Endothelial cell of hepatic sinusoid (primary cell): Measurements from ENCODE around the gene FRMD7.
"Not testable (repeated sequence)": the region's sequence is repeated elsewhere in the genome, so short reads cannot be mapped to it uniquely, and the experiment has no call there.

Experiments used
- in situ Hi-C: cut with HindIII; loops from 2 replicates; pipeline ENCODE4 v1.10.0; 2017; ENCODE audit warnings: low sequenced_read_pairs

FRMD7 gene

DNA sequence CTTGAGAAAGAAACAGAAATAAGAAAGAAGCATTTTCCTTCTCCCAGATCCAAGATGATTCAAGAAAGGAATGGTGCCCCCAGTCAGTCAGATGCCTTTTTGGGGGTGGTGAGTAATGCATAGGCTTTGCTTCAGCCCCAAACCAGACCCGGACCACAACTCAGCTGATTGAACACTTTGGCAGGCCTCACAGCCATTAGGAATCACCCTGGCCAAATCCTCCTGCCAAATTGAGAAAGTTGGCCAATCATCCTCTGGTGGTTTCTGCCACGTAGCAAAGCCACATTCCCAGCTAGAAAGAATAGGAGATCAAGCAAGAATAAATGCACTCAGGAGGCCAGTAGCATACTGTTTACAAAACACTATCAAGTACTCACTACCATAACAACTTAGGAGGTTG lies 33.7 kb downstream of the FRMD7 start:
- in situ Hi-C loops, result no loop called here

DNA sequence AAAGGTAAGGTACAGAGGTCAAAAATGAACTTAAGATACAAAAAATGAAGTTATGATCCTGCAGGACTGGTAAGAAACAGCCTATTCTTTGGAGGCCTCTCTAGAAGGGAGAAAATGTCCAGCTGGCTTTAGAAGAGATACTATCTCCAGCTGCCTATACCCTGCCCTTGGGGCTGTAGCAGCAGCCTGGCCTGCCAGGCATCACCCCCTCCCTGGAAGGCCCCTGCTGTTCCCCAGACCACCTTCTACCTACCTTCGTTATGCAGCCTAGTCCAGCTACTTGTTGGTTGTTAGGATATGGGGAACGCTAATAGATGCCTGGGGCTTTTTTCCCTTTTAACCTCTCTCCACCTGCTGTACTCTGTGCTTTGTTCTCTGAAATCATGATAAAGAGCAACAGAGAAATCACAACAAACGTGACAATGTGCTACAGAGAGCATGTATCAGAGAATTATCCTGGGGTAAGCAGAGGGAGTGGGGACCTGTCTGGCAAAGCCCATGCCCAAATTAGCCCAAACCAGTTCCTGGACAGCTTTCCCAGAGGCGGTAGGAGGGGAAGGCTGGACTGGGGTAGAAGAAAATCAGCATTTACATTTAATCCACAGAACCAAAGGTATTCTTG lies 34.5 kb downstream of the FRMD7 start:
- in situ Hi-C loops, result no loop called here

DNA sequence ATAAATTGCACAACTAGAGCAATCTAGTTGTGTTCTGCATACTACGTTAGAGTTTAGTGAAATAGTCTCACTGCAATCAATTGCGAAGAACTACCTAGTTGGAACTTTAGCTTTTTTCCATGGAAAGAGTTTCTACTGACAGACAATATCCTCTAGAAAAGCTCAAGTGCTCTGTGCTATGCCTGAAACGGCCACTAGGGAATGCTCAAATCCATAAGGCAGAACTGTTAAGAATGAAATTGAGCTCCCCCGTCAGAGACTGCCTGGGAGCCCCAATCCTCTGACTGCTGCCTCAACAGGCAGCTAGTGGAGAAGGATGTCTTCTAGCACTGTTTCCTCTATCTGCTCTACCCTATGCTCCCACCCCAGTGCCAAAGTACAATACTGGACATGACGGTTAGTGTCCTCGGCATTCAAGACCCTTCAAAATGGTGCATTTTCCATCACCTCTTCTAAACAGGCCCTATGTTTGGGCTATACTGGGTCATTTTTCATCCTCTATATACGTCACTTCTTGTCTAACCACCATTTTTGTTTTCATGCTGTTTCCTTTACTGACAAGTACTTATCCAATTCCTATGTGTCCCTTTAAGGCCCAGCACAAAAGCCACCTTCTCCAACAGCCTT lies 35.3 kb downstream of the FRMD7 start:
- in situ Hi-C loops, result no loop called here

DNA sequence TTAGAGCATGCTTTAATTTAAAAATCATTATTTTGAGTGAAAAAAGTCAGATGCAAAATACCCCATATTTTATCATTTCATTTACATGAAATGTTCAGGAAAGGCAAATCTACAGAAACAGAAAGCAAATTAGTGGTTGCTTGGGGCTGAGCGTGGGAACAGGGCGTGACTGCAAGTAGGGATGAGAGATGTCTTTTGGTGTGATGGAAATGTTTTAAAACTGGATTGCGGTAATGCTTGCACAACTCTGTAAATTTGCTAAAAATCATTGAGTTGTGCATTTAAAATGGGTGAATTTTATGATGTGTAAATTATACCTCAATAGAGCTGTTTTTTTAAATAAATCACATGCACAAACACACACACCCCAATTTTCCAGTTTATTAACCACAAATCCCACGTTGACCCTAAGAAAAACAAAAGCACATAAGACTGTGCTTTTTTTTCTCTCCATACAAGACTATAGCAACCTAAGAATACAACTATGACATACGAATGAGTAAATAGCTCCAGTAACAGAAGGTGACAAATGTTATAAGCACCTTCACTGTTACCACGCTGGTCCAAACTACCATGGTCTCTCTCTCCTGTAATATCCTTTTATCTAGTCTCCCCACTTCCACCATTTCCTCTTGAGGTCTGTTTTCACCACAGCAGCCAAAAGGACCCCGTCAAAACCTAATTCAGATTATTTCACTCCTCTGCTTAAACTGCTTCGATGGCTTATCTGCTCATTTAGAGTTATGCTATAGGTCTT lies 37.2 kb downstream of the FRMD7 start:
- in situ Hi-C loops, result no loop called here

DNA sequence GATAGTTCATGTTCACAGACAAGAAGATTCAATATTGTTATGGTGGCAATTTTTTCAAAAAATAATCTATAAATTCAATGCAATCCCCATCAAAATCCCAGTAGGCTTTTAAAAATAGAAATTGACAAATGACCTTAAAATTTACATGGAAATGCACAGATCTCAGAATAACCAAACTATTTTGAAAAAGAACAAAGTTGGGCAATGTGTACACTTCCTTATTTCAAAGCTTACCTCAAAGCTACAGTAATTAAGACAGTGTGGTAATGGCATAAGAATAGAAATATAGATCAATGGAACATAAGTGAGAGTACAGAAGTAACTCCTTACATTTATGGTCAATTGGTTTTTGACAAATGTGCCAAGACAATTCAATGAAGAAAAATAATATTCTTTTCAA lies 39.0 kb downstream of the FRMD7 start:
- in situ Hi-C loops, result no loop called here

DNA sequence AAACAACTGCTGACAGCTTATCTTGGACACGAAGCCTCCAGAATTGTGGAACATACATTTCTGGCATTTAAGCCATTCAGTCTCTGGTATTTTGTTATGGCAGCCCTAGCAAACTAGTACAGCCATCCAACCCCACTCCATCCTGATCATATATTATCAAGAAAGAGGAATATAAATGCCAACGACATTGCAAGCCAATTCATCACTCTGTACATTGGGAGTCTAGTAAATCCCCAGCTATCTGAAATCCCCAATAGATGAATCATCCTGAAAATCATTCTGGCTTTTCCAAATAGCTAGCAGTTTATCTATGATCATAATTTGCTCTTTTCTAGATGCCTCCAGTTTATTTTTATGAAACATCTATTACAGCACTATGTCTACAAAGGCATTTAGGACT lies 41.1 kb downstream of the FRMD7 start:
- in situ Hi-C loops, result no loop called here

DNA sequence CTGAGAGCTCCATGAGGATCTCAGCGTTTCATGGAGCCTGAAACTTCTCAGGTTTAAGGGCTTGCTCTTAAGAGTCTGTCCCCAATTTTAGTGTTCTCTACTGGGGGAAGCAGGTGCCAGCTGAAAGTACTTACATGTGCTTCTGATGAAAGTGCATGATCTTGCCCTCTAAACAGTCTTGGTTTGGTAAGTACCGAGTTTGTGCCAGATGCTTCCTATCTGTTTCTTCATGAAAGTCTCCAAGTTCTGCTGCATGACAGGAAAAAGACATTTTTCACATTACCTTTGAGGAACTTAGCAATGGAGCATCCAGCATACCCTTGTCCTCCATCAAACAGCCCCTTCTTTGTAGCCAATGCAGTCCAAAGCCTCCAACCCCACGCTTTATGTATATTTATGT lies 42.0 kb downstream of the FRMD7 start:
- in situ Hi-C loops, result no loop called here

DNA sequence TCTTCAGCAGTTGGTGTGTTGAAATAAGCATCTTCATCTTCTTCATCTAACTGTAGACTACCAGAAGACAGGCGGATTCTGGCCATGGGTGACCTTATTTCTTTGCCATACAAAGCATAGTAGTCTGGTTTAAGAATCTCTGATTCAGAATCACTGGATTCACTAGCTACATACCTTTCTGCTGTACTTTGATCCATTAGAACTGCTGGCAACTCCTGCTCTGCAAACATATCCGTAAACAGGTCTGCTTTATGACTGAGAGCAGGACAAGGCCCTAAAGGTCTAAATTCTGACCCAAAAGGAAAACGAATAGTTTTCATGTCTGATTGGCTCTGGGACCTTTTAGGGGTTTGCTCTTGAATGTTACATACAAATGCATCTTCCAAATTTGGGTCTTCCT lies 49.9 kb downstream of the FRMD7 start:
- in situ Hi-C loops, result no loop called here

DNA sequence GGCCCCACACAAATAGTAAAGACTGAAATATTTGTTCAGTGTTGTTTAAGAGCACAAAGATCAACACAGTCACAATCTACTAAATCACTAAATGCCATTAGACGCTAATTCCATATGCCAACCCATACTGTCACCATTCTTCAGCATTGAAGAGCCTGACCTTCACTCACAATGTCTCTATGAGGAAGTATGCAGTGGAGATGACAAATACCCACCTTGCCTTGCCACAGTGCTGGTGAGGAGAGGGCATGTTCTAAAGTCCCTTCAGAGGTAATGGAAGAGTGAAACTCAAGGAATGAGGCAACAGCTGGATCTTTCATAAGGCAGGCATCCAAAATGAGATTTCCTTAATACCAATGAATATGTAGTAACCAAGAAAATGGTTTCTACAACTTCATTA lies 50.4 kb downstream of the FRMD7 start:
- in situ Hi-C loops, result no loop called here

DNA sequence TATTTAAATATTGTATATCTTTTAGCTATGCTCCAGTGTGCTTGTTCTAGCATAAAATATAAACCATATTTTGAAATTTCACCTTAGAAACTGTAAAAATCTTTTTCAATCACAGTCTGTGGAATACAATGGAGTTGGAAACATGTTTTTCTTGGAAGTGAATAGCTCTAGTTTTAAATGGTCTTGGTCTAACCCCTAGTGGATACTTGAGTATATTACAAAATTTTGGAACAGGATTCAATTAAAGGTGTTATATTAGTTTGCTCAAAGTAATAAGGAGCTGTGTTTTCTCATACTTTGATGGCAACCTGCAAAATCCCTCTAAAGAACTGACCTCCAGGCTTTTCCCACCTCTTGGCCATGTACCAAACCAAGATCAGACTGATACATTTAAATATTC lies 56.6 kb downstream of the FRMD7 start:
- in situ Hi-C loops, result no loop called here

DNA sequence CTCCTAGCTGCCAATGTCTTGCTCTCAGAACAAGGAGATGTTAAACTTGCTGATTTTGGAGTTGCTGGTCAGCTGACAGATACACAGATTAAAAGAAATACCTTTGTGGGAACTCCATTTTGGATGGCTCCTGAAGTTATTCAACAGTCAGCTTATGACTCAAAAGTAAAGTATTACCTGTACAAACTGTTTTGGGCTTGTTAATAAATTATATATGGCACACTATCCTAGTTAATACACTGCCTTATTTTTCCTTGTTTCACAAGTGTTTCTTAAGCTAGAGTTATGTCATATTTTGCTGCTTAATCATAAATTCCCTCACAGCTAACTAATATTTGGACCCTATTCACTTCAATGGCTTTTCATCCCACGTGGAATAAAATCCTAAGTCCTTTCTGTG lies 59.4 kb downstream of the FRMD7 start:
- in situ Hi-C loops, result no loop called here

DNA sequence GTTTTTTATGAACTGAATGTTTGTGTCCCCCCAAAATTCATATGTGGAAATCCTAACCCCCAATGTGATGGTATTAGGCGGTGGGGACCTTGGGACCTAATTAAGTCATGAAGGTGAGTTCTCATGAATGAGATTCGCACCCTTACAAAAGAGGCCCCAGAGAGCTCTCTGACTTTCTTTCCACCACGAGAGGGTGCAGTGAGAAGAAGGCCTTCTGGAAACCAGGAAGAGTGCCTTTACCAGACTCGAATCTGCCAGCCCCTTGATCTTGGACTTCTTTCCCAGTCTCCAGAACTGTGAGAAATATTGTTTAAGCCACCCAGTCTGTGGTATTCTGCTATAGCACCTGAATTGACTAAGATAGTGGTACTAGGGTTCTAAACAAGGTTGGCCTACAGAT lies 64.0 kb downstream of the FRMD7 start:
- in situ Hi-C loops, result no loop called here

DNA sequence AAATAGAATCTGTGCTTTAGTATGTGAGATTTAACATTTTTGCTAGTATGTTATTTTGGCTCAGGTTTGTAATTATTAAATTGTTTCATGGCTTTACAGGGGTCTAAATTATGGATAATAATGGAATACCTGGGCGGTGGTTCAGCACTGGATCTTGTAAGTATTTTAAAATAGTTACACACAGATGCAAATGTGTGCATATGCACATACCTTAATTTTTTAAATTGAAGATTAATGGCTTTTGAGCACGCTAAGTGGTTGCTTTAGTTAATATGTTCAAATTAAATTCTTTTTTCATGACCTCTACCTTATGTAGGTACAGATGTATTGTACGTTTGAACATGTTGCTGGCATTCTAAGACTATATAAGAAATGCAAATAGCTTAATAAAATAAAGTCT lies 64.5 kb downstream of the FRMD7 start:
- in situ Hi-C loops, result no loop called here

DNA sequence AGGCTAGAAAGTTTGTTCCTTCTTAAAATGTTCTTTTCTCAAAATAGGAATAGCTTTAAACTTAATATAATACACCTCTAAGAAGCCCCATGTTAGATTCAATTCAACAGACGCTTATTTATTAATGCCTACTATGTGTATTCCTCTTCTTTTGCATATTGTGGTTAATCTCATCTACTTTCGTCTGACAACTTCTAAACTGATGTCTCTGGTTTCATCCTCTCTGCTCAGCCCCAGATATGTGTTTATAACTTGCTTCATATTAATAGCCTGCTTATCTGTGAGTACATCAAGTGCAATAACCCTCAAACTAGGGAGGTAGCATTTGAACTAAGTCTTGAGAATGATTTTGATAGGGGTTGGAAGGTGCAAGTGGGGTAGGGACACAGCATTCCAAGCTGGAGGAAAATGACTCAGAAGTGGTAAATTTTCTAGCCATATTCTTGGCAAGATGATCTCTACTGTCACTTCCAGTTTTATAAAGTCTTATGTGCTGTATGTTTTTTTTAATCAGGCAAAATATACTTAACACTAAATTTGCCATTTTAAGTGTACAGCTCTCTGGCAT lies 67.8 kb downstream of the FRMD7 start:
- in situ Hi-C loops, result no loop called here

DNA sequence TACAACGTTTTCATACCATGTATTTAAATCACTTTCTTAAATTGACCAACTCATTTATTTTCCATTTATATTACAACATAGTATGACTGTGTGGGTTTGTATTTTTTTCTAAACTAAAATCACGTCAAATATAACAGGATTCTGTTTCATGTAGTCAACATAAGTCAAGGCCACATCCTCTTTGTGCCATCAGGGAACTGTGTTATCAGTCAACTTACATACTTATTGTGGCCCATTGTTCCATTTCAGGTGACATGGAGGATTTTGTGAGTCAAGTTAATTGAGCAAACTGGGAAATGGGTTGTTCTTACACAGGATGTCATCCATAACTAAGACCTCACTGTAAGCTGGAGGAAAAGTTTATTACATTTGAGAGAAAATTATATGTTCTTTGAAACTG lies 68.8 kb downstream of the FRMD7 start:
- in situ Hi-C loops, result no loop called here

DNA sequence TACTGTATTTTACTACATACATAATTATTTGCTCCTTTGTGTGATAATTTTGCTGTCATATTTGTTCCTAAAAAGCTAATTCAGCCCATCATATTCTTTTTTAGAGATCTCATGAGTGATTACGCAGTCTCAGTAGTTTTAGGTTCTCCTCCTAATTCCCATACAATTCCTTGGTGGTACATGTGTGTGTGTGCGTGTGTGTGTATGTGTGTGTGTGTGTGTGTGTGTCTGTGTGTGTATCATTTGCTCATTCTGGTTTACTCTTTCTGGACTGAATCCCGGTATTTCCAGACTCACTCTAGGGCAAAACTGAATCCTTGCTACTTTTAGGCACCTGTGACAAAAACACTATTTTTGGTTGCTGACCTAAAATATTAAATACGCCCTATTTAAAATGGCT lies 69.8 kb downstream of the FRMD7 start:
- in situ Hi-C loops, result no loop called here

DNA sequence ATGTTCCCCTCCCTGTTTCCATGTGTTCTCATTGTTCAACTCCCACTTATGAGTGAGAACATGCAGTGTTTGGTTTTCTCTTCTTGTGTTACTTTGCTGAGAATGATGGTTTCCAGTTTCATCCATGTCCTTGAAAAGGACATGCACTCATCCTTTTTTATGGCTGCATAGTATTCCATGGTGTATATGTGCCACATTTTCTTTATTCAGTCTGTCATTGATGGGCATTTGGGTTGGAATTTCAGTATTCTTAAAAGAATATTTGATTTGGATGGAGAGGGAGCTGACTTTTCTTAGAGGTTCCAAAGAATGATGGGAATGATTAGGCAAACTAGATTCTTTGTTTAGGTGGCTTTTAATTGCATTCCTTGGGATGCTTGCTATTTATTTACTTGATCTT lies 76.0 kb downstream of the FRMD7 start:
- in situ Hi-C loops, result not testable (repeated sequence)

DNA sequence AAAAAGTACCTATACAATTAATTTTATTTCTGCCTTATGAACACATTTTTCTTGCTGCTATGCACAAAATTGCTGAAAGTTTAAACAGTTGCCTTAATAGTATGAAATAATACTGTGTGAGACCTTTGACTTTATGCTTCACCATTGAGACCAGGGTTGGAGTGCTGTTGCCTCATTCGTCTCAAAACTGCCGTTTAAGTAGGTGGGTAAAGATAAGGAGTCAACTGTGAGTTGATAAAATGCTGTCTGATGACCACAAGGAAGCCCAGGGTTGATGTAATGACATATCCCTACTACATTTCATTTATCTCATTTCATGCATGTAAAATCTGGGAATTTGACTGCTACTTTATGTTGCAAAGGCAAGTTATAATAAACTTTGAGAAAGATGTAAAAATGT lies 81.3 kb downstream of the FRMD7 start:
- in situ Hi-C loops, result no loop called here

DNA sequence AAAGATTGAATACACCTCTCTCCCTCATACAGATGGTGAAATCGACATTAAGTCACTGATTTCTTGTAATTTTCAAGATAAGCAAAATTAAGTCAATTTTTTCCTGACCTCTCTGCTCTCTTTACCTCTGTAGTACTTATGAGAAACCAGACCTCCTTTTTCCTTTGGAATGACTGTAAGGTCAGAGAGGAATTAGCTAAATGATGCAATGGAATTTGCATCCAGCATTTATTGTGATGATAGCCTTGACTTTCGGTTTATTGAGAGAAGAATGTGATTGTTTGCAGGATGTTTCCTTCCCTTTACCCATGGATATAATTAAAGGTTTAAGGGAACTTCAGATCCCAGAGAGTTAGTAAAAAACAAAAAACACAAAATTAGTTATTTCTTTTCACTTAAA lies 82.4 kb downstream of the FRMD7 start:
- in situ Hi-C loops, result no loop called here

DNA sequence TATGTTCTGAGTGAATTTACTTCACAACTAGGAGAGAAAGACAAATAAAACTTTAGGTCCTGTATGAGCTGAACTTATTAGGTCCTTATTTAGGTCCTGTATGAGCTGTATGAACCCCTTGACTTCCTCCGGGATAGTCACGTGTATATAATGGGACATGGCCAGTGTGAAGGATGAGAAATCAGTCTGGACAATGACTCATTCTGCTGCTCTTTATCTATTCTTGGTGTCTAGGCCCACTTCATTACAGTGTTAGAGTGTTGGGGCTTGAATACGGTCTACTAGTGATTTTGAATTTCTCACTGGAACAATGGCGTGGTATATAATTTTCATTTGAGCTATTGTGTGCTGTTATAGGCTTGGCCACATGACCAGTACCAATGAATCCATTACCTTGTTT lies 82.9 kb downstream of the FRMD7 start:
- in situ Hi-C loops, result no loop called here

DNA sequence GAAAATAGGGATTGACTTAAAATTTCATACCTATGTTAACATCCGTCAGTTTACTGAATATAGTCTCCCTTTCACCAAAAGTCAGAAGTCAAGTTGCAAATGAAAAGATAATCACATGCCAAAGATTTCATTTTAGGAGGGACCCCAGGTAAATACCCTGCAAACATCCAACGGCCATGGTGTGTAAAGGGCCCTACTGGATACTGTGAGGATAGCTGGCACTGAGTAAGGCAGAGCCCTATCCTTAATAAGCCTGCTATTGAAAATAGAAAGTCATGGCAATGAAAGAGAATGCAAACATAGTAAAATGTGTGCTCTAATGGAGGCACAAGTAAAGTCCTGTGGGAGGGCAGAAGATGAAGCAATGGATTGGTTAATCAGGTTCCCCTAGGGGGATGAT lies 83.8 kb downstream of the FRMD7 start:
- in situ Hi-C loops, result no loop called here

DNA sequence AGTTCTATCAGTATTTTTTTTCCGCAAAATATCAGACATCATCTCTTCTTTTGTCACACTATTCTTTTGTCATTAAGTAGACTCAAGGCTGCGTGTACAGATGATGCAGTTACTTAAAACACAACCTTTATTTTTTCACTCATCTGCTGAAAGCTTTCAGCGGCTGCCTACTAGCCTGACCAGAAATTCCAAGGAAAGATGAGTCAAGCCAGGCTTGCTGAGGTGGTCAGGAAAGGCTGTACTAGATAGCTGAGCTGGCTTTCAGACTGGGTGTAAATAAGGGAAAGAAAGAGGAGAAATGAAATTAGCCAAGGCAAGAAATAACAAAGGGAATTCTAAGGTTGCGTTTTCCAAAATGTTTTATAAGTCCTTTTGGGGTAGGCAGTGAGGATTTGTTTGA lies 86.8 kb downstream of the FRMD7 start:
- in situ Hi-C loops, result no loop called here
